ENCODE data around the gene SFXN5. TPM values are rescaled to one million over a fixed set of nuclear protein-coding genes. Genes with fewer than 3 reads are reported as not detected.

SFXN5 gene
- total RNA-seq, 1 experiment from 2014 or later = 27.8 TPM

GRCh38 chr2:72916743-72917137 is 154.8 kb downstream of the SFXN5 start:
- H3K27me3 ChIP-seq (ENCODE audit: control insufficient read depth, insufficient read depth, low read length) = peaks cover 42% of the 10 kb centered on the region
- BruUV-seq (replicated peaks) = no TSS peak
- no peak overlapping the region for H3K27ac ChIP-seq (ENCODE audit: low read length)
- TF ChIP-seq CTCF (IDR thresholded peaks at IDR 0.05) (no peak), REST (IDR thresholded peaks at IDR 0.05; ENCODE audit: insufficient read depth in 1 of 2, low read depth in 2 of 2, low read length in 1 of 2) (no peak), TCF7L2 (IDR thresholded peaks at IDR 0.05; ENCODE audit: low read depth, low read length) (no peak), SIN3A (IDR thresholded peaks at IDR 0.05; ENCODE audit: borderline replicate concordance, insufficient read depth, low read depth, low read length) (no peak)
- DNase-seq (ENCODE audit: low read depth, low spot score) (no peak), ATAC-seq (0 out of 2 replicates have a peak, but pooled peaks have one; percentile 5)
- ChIA-PET CTCF (interaction anchor here (1.4 kb wide), 1 partner anchor 23 kb away, joined by 4 read pairs; no protein-coding TSS in a partner anchor), POLR2A (interaction anchor here (0.5 to 0.6 kb wide), 2 partner anchors 319 to 1585 kb away, joined by 3 to 6 read pairs; no protein-coding TSS in a partner anchor)
- in situ Hi-C loops (cut with HindIII; ENCODE audit: low pct_unique_long_range_greater_than_20kb, low sequenced_read_pairs) = no loop called here
- H3K36me3 ChIP-seq (ENCODE audit: control insufficient read depth, insufficient read depth, low read length) = no peaks in the 10 kb centered on the region; the same call in 1 of the 2 replicates
- intact Hi-C loops (cut with micrococcal nuclease; ENCODE audit: unreplicated experiment) = no loop called here
- H3K4me1 ChIP-seq (ENCODE audit: control insufficient read depth, insufficient read depth, low read length) = peaks cover 9% of the 10 kb centered on the region
- H3K4me3 ChIP-seq (ENCODE audit: low read depth in 2 of 2, low read length in 2 of 2) = peak overlapping the region; percentile 35 to 55
- no peaks in the 10 kb centered on the region for H3K9me3 ChIP-seq (ENCODE audit: control insufficient read depth, insufficient read depth, low read depth, low read length)

- Histone ChIP-seq H3K9me3 (ENCODE audit: control insufficient read depth, insufficient read depth, low read depth, low read length) (no peaks in the 10 kb centered on the region), H3K4me1 (ENCODE audit: control insufficient read depth, insufficient read depth, low read length) (peaks cover 9% of the 10 kb centered on the region), H3K27me3 (ENCODE audit: control insufficient read depth, insufficient read depth, low read length) (peaks cover 43% of the 10 kb centered on the region), H3K27ac (ENCODE audit: low read length) (no peak overlapping the region), H3K36me3 (ENCODE audit: control insufficient read depth, insufficient read depth, low read length) (no peaks in the 10 kb centered on the region; the same call in 1 of the 2 replicates), H3K4me3 (ENCODE audit: low read depth in 2 of 2, low read length in 2 of 2) (peak overlapping the region; percentile 35 to 55)
- no TSS peak for BruUV-seq (replicated peaks)
- ChIA-PET POLR2A (interaction anchor here (0.6 kb wide), 1 partner anchor 1584 kb away, joined by 3 read pairs; no protein-coding TSS in a partner anchor), CTCF (interaction anchor here (1.4 kb wide), 1 partner anchor 22 kb away, joined by 4 read pairs; no protein-coding TSS in a partner anchor)
- in situ Hi-C loops (cut with HindIII; ENCODE audit: low pct_unique_long_range_greater_than_20kb, low sequenced_read_pairs) = no loop called here
- DNase-seq (ENCODE audit: low read depth, low spot score) = no peak
- ATAC-seq = peak; percentile 73
- intact Hi-C loops (cut with micrococcal nuclease; ENCODE audit: unreplicated experiment) = no loop called here
- TF ChIP-seq SIN3A (IDR thresholded peaks at IDR 0.05; ENCODE audit: borderline replicate concordance, insufficient read depth, low read depth, low read length) (no peak), TCF7L2 (IDR thresholded peaks at IDR 0.05; ENCODE audit: low read depth, low read length) (no peak), CTCF (IDR thresholded peaks at IDR 0.05) (no peak), POLR2AphosphoS5 (IDR thresholded peaks at IDR 0.05; ENCODE audit: low read depth, low read length) (no peak), REST (IDR thresholded peaks at IDR 0.05; ENCODE audit: insufficient read depth in 1 of 2, low read depth in 2 of 2, low read length in 1 of 2) (no peak)
Measured at GRCh38 chr2:72915907-72916742, 155.4 kb downstream of the SFXN5 start.

Data from Panc1 (cell line).